Measurements from ENCODE around the gene SNAPIN. TPM values are rescaled to one million over a fixed set of nuclear protein-coding genes. Genes with fewer than 3 reads are reported as not detected.

SNAPIN gene
- total RNA-seq, 4 donors from 2014 or later, result 39.9 to 61.2 (median 51.1) TPM

DNA sequence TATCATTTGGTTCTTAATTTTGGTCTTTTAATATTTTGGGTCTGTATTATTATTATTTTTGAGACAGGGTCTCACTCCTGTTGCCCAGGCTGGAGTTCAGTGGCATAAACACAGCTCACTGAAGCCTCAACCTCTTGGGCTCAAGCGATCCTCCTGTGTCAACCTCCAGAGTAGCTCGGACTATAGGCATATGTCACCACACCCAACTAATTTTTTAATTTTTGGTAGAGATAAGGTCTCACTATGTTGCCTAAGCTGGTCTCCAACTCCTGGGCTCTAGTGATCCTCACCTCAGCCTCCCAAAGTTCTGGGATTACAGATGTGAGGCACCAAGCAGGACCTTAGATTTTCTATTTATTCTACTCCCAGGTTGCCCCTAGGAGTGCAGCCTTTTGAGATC, 15.0 kb downstream of the SNAPIN start:
- H3K36me3 ChIP-seq, result peaks cover 0 to 12% (median 4%) of the 10 kb centered on the region in 3 donors
- H3K4me3 ChIP-seq, result no peak overlapping the region
- TF ChIP-seq, protein P1, sequence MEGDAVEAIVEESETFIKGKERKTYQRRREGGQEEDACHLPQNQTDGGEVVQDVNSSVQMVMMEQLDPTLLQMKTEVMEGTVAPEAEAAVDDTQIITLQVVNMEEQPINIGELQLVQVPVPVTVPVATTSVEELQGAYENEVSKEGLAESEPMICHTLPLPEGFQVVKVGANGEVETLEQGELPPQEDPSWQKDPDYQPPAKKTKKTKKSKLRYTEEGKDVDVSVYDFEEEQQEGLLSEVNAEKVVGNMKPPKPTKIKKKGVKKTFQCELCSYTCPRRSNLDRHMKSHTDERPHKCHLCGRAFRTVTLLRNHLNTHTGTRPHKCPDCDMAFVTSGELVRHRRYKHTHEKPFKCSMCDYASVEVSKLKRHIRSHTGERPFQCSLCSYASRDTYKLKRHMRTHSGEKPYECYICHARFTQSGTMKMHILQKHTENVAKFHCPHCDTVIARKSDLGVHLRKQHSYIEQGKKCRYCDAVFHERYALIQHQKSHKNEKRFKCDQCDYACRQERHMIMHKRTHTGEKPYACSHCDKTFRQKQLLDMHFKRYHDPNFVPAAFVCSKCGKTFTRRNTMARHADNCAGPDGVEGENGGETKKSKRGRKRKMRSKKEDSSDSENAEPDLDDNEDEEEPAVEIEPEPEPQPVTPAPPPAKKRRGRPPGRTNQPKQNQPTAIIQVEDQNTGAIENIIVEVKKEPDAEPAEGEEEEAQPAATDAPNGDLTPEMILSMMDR (IDR thresholded peaks at IDR 0.05), result no peak
- TF ChIP-seq POLR2A (IDR thresholded peaks at IDR 0.05), result no peak
- intact Hi-C loops (cut with DNase I), result loop anchor here (10.0 kb wide), 1 partner anchor 311 kb away; the partner anchor contains the start of gene RAB13
- H3K9me3 ChIP-seq, result no peaks in the 10 kb centered on the region
- H3K4me1 ChIP-seq, result peaks cover 19 to 41% (median 21%) of the 10 kb centered on the region in 3 donors
- no peak overlapping the region for H3K27ac ChIP-seq
- peaks cover 0 to 11% (median 2%) of the 10 kb centered on the region in 4 donors for H3K27me3 ChIP-seq
- 100% methylated on average over 2 of the region's 2 CpGs for WGBS, 2 donors
- DNase-seq, result no peak

DNA sequence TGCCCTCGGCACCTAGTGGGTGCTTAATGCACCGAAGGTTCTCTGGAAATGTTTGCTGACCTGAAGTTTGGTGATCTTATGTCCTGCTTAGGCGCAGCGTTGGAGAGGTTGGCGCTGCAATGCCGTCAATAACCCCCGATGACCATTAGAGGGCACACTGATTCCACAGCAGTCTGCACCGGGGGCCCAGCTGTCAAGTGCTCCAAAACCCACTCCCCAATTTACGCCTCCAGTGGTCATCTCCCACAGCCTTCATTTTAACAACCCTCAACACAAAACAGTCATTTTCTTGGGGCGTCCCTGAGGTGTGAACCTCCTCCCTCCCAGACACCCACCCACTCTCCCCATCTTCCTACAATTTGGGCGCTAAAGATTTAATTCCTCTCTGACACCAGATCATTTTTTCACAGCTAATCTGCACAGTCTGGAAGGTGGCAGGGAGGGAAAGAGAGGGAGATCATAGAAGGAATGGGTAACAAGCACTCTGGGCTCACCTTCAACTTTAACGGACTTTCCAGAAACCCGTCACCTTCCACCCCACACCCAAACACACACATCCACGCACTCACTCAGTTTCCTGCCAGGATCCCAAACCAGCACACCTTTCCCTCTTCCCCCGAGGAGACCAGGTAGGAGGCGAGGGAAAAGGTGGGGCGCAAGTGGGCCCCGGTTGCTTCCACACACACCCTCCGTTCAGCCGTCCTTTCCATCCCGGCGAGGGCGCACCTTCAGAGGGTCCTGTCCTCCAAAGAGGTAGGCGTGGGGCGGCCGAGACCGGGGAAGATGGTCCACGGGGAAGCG, 19.4 kb downstream of the SNAPIN start:
- DNase-seq, result no peak
- no peak for TF ChIP-seq POLR2A (IDR thresholded peaks at IDR 0.05)
- TF ChIP-seq, protein P1 (IDR thresholded peaks at IDR 0.05), result peak; percentile 74 to 84 (median 79)
- intact Hi-C loops (cut with DNase I), result loop anchor here (10.0 kb wide), 1 partner anchor 307 kb away; the partner anchor contains the start of gene RAB13
- peak overlapping the region in 3 of 4 donors; percentile 60 to 82 (median 68) for H3K27ac ChIP-seq
- WGBS, 2 donors, result 1 to 2% methylated on average over 19 to 23 of the region's 29 CpGs
- H3K36me3 ChIP-seq, result peaks cover 0 to 6% (median 0%) of the 10 kb centered on the region in 3 donors
- H3K4me3 ChIP-seq, result peak overlapping the region; percentile 37 to 70 (median 48)
- H3K4me1 ChIP-seq, result peaks cover 19 to 28% (median 22%) of the 10 kb centered on the region in 3 donors
- H3K27me3 ChIP-seq, result peaks cover 3 to 44% (median 7%) of the 10 kb centered on the region in 4 donors
- H3K9me3 ChIP-seq, result no peaks in the 10 kb centered on the region

DNA sequence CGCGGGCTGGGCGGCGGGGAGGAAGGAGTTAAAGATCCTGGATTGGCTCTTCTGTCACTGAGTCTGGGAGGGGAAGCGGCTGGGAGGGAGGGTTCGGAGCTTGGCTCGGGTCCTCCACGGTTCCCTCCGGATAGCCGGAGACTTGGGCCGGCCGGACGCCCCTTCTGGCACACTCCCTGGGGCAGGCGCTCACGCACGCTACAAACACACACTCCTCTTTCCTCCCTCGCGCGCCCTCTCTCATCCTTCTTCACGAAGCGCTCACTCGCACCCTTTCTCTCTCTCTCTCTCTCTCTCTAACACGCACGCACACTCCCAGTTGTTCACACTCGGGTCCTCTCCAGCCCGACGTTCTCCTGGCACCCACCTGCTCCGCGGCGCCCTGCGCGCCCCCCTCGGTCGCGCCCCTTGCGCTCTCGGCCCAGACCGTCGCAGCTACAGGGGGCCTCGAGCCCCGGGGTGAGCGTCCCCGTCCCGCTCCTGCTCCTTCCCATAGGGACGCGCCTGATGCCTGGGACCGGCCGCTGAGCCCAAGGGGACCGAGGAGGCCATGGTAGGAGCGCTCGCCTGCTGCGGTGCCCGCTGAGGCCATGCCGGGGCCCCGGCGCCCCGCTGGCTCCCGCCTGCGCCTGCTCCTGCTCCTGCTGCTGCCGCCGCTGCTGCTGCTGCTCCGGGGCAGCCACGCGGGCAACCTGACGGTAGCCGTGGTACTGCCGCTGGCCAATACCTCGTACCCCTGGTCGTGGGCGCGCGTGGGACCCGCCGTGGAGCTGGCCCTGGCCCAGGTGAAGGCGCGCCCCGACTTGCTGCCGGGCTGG, 20.2 kb downstream of the SNAPIN start, which contains the start of gene NPR1:
Gene NPR1, plus strand, starts transcription at position 170 of the 818 bp plus-strand sequence. Its CDS starts 421 bp downstream, at position 591.
- Histone ChIP-seq H3K36me3 (peaks cover 0 to 6% (median 0%) of the 10 kb centered on the region in 3 donors), H3K9me3 (no peaks in the 10 kb centered on the region), H3K4me3 (peak within 1 kb of the TSS; percentile 37 to 70 (median 48)), H3K27ac (peak within 1 kb of the TSS; percentile 34 to 82 (median 64)), H3K27me3 (peaks cover 3 to 44% (median 7%) of the 10 kb centered on the region in 4 donors), H3K4me1 (peaks cover 19 to 28% (median 22%) of the 10 kb centered on the region in 3 donors)
- no peak for TF ChIP-seq POLR2A (IDR thresholded peaks at IDR 0.05)
- TF ChIP-seq, protein P1 (IDR thresholded peaks at IDR 0.05), result no peak
- no peak for DNase-seq
- 1% methylated on average over 26 to 32 of the region's 78 CpGs for WGBS, 2 donors
- intact Hi-C loops (cut with DNase I), result loop anchor here (10.0 kb wide), 1 partner anchor 306 kb away; the partner anchor contains the start of gene RAB13

DNA sequence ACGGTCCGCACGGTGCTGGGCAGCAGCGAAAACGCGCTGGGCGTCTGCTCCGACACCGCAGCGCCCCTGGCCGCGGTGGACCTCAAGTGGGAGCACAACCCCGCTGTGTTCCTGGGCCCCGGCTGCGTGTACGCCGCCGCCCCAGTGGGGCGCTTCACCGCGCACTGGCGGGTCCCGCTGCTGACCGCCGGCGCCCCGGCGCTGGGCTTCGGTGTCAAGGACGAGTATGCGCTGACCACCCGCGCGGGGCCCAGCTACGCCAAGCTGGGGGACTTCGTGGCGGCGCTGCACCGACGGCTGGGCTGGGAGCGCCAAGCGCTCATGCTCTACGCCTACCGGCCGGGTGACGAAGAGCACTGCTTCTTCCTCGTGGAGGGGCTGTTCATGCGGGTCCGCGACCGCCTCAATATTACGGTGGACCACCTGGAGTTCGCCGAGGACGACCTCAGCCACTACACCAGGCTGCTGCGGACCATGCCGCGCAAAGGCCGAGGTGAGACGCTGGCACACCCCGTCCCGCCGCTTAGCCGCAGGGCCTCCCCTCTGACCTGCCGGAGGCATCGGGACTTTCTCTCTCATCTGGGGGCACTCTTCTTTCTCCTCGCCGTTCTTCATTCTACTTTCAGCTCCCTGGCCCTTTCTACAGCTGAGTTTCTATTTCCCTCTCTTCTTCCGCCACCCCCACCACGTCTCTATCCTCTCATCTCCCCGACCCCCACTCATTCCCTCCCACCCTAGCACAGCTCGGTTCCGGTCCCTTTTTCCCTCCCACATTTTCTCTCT, 21.0 kb downstream of the SNAPIN start:
- H3K27me3 ChIP-seq, result peaks cover 3 to 44% (median 7%) of the 10 kb centered on the region in 4 donors
- peak overlapping the region; percentile 37 to 70 (median 48) for H3K4me3 ChIP-seq
- no peaks in the 10 kb centered on the region for H3K9me3 ChIP-seq
- 9 to 17% methylated on average over 16 to 18 of the region's 73 CpGs for WGBS, 2 donors
- intact Hi-C loops (cut with DNase I), result loop anchor here (5.0 to 10.0 kb wide), 2 partner anchors 68 to 305 kb away; partner anchors contain the start of gene RAB13
- TF ChIP-seq, protein P1 (IDR thresholded peaks at IDR 0.05), result peak in 3 of 6 experiments; percentile 18 to 34 (median 20)
- no peak for TF ChIP-seq POLR2A (IDR thresholded peaks at IDR 0.05)
- peaks cover 19 to 34% (median 22%) of the 10 kb centered on the region in 3 donors for H3K4me1 ChIP-seq
- no peak for DNase-seq
- H3K36me3 ChIP-seq, result peaks cover 0 to 6% (median 0%) of the 10 kb centered on the region in 3 donors
- peak overlapping the region; percentile 34 to 82 (median 64) for H3K27ac ChIP-seq

Data from esophagus squamous epithelium (tissue), 5 donors.